Hematopoietic multipotent progenitor cell (in vitro differentiated cells): Measurements from ENCODE around the gene MXRA5. TPM values are rescaled to one million over a fixed set of nuclear protein-coding genes. Genes with fewer than 3 reads are reported as not detected.
"Not testable (repeated sequence)": the region's sequence is repeated elsewhere in the genome, so short reads cannot be mapped to it uniquely, and the experiment has no call there.

ENCODE experiments used
- DNase-seq, 3 donors: peaks; one replicate each; pipeline ENCODE4 v3.0.0-alpha.2; 2011 to 2015; ENCODE audit warnings: low read depth in 2 of 3, low spot score in 2 of 3
- total RNA-seq: library from RNA; depleted of rRNA; stranded (reverse); fragments of >200 nt; gene quantifications from one replicate; pipeline ENCODE4 v1.2.3, GENCODE V29; 2012

The MXRA5 gene
- under 0.01 TPM for total RNA-seq

- DNase-seq: no peak
Measured at GRCh38 chrX:3346501-3347259, at the start of gene MXRA5. Gene MXRA5, minus strand, starts transcription at chrX:3346652. Its CDS starts 2,819 bp downstream, at chrX:3343833.

- no peak for DNase-seq
Measured at GRCh38 chrX:3393581-3394111, 47.2 kb upstream of the MXRA5 start.

GRCh38 chrX:3393178-3393577 lies 46.7 kb upstream of the MXRA5 start:
- no peak for DNase-seq

- DNase-seq: no peak
Measured at GRCh38 chrX:3388457-3388856, 42.0 kb upstream of the MXRA5 start.

- no peak for DNase-seq
Measured at GRCh38 chrX:3384327-3384726, 37.9 kb upstream of the MXRA5 start.

DNA sequence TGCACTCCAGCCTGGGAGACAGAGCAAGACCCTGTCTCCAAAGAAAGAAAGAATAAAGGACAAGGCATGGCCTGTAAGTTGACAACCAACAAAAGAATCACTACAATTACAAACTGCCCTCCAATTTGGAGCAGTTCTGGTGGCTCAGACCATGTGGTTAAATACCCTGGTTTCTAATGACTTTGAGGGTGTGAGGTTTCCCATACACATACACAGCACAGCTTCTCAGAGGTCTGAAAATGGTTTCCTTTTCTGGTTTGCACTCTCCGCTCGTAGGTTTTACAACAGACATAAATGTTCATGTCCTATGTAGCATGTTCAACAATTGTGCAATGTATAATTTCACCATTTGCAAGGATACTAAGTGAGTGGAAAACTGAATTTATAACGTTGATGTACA lies 34.2 kb upstream of the MXRA5 start:
- no peak for DNase-seq

DNA sequence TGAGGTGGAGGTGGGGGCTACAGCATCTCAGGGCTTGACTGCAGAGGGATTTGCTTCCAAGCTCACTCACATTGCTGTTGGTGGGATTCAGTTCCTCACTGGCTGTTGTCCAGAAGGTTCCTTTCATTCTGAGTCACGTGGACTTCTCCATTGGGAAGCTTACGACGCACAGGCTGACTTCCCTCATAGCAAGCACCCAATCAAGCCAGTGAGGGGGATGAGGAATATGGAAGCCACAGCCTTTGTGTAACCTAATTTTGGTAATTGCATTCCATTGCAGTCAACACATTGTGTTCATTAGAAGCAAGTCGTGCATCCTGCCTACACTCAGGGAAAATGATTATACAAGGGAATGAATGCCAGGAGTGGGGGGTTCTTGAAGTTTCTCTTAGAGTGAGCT lies 32.7 kb upstream of the MXRA5 start:
- DNase-seq: no peak

- no peak for DNase-seq
Measured at GRCh38 chrX:3378156-3378555, 31.7 kb upstream of the MXRA5 start.

GRCh38 chrX:3377560-3377959 lies 31.1 kb upstream of the MXRA5 start:
- DNase-seq: no peak

DNA sequence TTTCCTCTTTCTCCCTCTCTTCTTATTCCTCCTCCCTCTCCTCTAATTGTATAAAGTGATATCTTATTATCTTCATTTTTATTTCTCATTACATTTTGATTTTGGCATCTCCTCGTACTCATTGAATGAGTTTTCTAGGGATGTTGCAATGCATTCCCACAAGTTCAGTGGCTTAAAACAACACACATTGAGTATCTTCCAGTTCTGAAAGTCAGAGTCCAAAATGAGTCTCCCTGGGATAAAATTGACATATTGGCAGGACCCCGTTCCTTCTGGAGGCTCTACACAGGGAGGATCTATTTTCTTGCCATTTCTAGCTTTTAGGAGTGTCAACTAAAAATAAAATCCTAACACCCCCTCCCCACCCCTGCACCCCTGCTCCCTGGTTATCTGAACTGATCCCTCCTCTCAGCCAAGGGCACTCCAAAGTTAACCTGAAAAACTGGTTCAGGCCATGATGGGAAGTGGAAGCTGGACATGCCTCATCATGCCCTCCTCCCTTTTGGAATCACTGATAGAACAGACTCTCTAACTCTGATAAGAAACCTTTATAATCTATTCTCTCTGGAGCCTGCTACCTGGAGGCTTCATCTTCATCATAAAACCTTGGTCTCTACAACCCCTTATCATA lies 29.5 kb upstream of the MXRA5 start:
- not testable (repeated sequence) for DNase-seq

GRCh38 chrX:3374108-3374800 lies 27.8 kb upstream of the MXRA5 start:
- no peak for DNase-seq

- DNase-seq: no peak
Measured at GRCh38 chrX:3371163-3371562, 24.7 kb upstream of the MXRA5 start.

GRCh38 chrX:3370656-3371055 lies 24.2 kb upstream of the MXRA5 start:
- DNase-seq: no peak

DNA sequence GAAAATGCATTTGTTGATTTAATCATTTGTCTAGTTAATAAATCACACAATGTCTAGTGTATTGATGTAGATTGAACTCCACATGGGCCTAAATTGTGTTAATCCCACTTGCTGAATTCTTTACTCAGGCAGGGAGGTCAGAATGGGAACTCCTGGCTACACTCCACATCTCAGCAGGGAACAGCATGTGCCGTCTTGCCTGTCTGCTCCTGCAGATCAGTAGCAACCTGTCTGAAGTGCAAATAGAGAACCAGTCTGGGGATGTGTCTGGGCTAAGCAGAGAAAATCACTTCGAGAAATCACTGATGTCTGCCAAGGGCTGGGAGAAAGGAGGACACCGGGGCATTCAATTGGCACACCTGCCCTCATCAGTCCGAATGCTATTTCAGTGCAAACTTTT lies 16.5 kb upstream of the MXRA5 start:
- DNase-seq: no peak

- no peak for DNase-seq
Measured at GRCh38 chrX:3360881-3361280, 14.4 kb upstream of the MXRA5 start.

- DNase-seq: not testable (repeated sequence)
Measured at GRCh38 chrX:3352741-3353140, 6.3 kb upstream of the MXRA5 start.

- no peak for DNase-seq
Measured at GRCh38 chrX:3351276-3351675, 4.8 kb upstream of the MXRA5 start.

GRCh38 chrX:3348191-3348590 lies 1.7 kb upstream of the MXRA5 start:
- no peak for DNase-seq

- DNase-seq: no peak
Measured at GRCh38 chrX:3345281-3346191, 916 bp downstream of the MXRA5 start.

- DNase-seq: not testable (repeated sequence)
Measured at GRCh38 chrX:3343569-3343968, 2.9 kb downstream of the MXRA5 start.

DNA sequence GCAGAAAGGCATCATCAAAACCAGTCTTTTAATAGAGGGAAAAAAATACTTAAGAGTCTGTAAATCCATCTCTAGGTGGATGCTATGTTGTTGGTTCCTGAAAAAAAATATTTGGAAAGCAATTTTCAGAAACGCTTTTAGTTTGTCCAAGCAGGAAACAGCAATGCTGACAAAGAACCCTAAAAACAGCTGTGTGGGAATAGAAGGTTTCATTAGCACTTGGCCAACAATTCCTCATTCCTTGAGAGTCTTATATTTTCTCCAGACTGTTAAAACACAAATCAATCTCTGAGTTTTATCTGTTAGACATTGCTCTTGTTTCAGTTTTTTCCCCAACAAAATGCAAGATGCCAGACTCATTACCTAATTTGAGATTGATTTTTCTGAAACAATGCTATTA lies 6.4 kb downstream of the MXRA5 start:
- no peak for DNase-seq
